H9 (cell line): Measurements from ENCODE around the gene STX3. TPM values are rescaled to one million over a fixed set of nuclear protein-coding genes. Genes with fewer than 3 reads are reported as not detected.

ENCODE experiments used
- DNase-seq: peaks from one replicate; pipeline ENCODE4 v3.0.0-alpha.2; 2017
- H2AFZ ChIP-seq: one replicate; pipeline ENCODE4 v1.6.1; 2013; ENCODE audit warnings: mild to moderate bottlenecking, low read length, control low read depth, moderate library complexity
- H2AK5ac ChIP-seq: 2 replicates; pipeline ENCODE4 v1.6.1; 2013; ENCODE audit warnings: low read length, control low read depth, mixed read lengths; ENCODE audit not compliant: insufficient read length
- H2BK120ac ChIP-seq: one replicate; pipeline ENCODE4 v1.6.1; 2013; ENCODE audit warnings: low read depth, mild to moderate bottlenecking, low read length, control low read depth, inconsistent platforms; ENCODE audit not compliant: poor library complexity, severe bottlenecking
- H2BK12ac ChIP-seq: 2 replicates; pipeline ENCODE4 v1.6.1; 2013; ENCODE audit warnings: low read length, control low read depth, mixed read lengths, low read depth; ENCODE audit not compliant: insufficient read length
- H2BK15ac ChIP-seq: 2 replicates; pipeline ENCODE4 v1.6.1; 2013; ENCODE audit warnings: low read depth, low read length, control low read depth
- H2BK20ac ChIP-seq: one replicate; pipeline ENCODE4 v1.6.1; 2013; ENCODE audit warnings: low read depth, mild to moderate bottlenecking, low read length, control low read depth, inconsistent platforms; ENCODE audit not compliant: poor library complexity, severe bottlenecking
- H2BK5ac ChIP-seq: 2 replicates; pipeline ENCODE4 v1.6.1; 2013; ENCODE audit warnings: low read length, control low read depth, mixed read lengths; ENCODE audit not compliant: insufficient read length
- H3K14ac ChIP-seq: 2 replicates; pipeline ENCODE4 v1.6.1; 2013; ENCODE audit warnings: low read length, control low read depth; ENCODE audit not compliant: insufficient read depth
- H3K18ac ChIP-seq: 2 replicates; pipeline ENCODE4 v1.6.1; 2013; ENCODE audit warnings: low read depth, mild to moderate bottlenecking, mixed read lengths, low read length, control low read depth; ENCODE audit not compliant: insufficient read length
- H3K23ac ChIP-seq: 2 replicates; pipeline ENCODE4 v1.6.1; 2013; ENCODE audit warnings: low read length, control low read depth, mixed read lengths, low read depth; ENCODE audit not compliant: insufficient read length
- H3K23me2 ChIP-seq: 2 replicates; pipeline ENCODE4 v1.6.1; 2013; ENCODE audit warnings: low read depth, mild to moderate bottlenecking, mixed read lengths, low read length, control low read depth; ENCODE audit not compliant: insufficient read length, poor library complexity, severe bottlenecking
- H3K27ac ChIP-seq: 2 replicates; pipeline ENCODE4 v1.5.1; 2013; ENCODE audit warnings: low read length, control low read depth, mixed read lengths, low read depth; ENCODE audit not compliant: insufficient read length
- H3K27me3 ChIP-seq: 2 replicates; pipeline ENCODE4 v1.6.1; 2013; ENCODE audit warnings: low read length, control low read depth, inconsistent platforms; ENCODE audit not compliant: insufficient read depth
- H3K4ac ChIP-seq: 2 replicates; pipeline ENCODE4 v1.6.1; 2013; ENCODE audit warnings: low read depth, mild to moderate bottlenecking, control low read depth, inconsistent platforms, low read length, moderate library complexity
- H3K4me1 ChIP-seq: 2 replicates; pipeline ENCODE4 v1.6.1; 2013; ENCODE audit warnings: low read length, control low read depth, inconsistent platforms; ENCODE audit not compliant: insufficient read depth
- H3K4me2 ChIP-seq: 2 replicates; pipeline ENCODE4 v1.6.1; 2013; ENCODE audit warnings: low read length, control low read depth, mixed read lengths; ENCODE audit not compliant: insufficient read length, insufficient read depth
- H3K56ac ChIP-seq: 2 replicates; pipeline ENCODE4 v1.6.1; 2013; ENCODE audit warnings: low read depth, mild to moderate bottlenecking, mixed read lengths, low read length, control low read depth; ENCODE audit not compliant: insufficient read length
- H3K79me1 ChIP-seq: 2 replicates; pipeline ENCODE4 v1.6.1; 2013; ENCODE audit warnings: low read depth, mild to moderate bottlenecking, moderate library complexity, low read length, control low read depth, inconsistent platforms; ENCODE audit not compliant: insufficient read depth, poor library complexity, severe bottlenecking
- H3K79me2 ChIP-seq: 2 replicates; pipeline ENCODE4 v1.6.1; 2013; ENCODE audit warnings: low read length, control low read depth, inconsistent platforms; ENCODE audit not compliant: insufficient read depth
- H3K9ac ChIP-seq: 2 replicates; pipeline ENCODE4 v1.6.1; 2013; ENCODE audit warnings: low read length, control low read depth, mixed read lengths; ENCODE audit not compliant: insufficient read length; ENCODE audit errors: extremely low read depth
- H3K9me3 ChIP-seq: one replicate; pipeline ENCODE4 v1.6.1; 2013; ENCODE audit warnings: low read depth, low read length, inconsistent platforms; ENCODE audit not compliant: control insufficient read depth
- H3T11ph ChIP-seq: one replicate; pipeline ENCODE4 v1.6.1; 2013; ENCODE audit warnings: mild to moderate bottlenecking, low read length, control low read depth, inconsistent platforms
- H4K20me1 ChIP-seq: one replicate; pipeline ENCODE4 v1.6.1; 2013; ENCODE audit not compliant: control insufficient read depth, insufficient read length, insufficient read depth
- H4K5ac ChIP-seq: 2 replicates; pipeline ENCODE4 v1.6.1; 2013; ENCODE audit warnings: low read depth, mild to moderate bottlenecking, mixed read lengths, low read length, control low read depth; ENCODE audit not compliant: insufficient read length
- H4K8ac ChIP-seq: replicated peaks from 2 replicates; pipeline ENCODE4 v1.6.1; 2013; ENCODE audit warnings: low read length, control low read depth, mixed read lengths, low read depth; ENCODE audit not compliant: insufficient read length
- H4K91ac ChIP-seq: 2 replicates; pipeline ENCODE4 v1.6.1; 2013; ENCODE audit warnings: low read depth, mild to moderate bottlenecking, moderate library complexity, mixed read lengths, low read length, control low read depth; ENCODE audit not compliant: insufficient read length
- H3K27ac Mint-ChIP-seq, 3 experiments: 2 replicates in 2 of 3; 3 replicates in 1 of 3; pipeline ENCODE4 v1.8.0; 2020 to 2021; ENCODE audit warnings: mixed read lengths in 3 of 3, mild to moderate bottlenecking in 1 of 3, moderate library complexity in 1 of 3
- H3K27me3 Mint-ChIP-seq: 2 replicates; pipeline ENCODE4 v1.8.0; 2021; ENCODE audit warnings: low read depth, mild to moderate bottlenecking, moderate library complexity, mixed read lengths
- H3K36me3 Mint-ChIP-seq, 3 experiments: 2 replicates in 2 of 3; 3 replicates in 1 of 3; pipeline ENCODE4 v1.8.0; 2020 to 2021; ENCODE audit warnings: low read depth in 3 of 3, mixed read lengths in 3 of 3; ENCODE audit not compliant: insufficient read depth in 1 of 3
- H3K4me1 Mint-ChIP-seq, 2 experiments: 2 replicates each; pipeline ENCODE4 v1.8.0; 2020; ENCODE audit warnings: mixed read lengths in 2 of 2
- H3K4me3 Mint-ChIP-seq, 2 experiments: 2 replicates in 1 of 2; 3 replicates in 1 of 2; pipeline ENCODE4 v1.8.0; 2020 to 2021; ENCODE audit warnings: mild to moderate bottlenecking in 2 of 2, mixed read lengths in 2 of 2, moderate library complexity in 1 of 2
- H3K9me3 Mint-ChIP-seq, 2 experiments: 2 replicates in 1 of 2; 3 replicates in 1 of 2; pipeline ENCODE4 v1.8.0; 2020; ENCODE audit warnings: mild to moderate bottlenecking in 2 of 2, mixed read lengths in 2 of 2, moderate library complexity in 1 of 2
- WGBS: extraction: QIAGEN DNeasy Blood & Tissue Kit; methylation state at CpG from one replicate; pipeline ENCODE4 v1.1.7; 2013; ENCODE audit warnings: missing lambda C conversion rate, low lambda C conversion rate, mixed read lengths; ENCODE audit not compliant: insufficient read length; ENCODE audit errors: extremely low coverage; 5-methylcytosine and 5-hydroxymethylcytosine counted together
- total RNA-seq: library from RNA; stranded (reverse); gene quantifications from 2 replicates; pipeline ENCODE4 v1.2.1, GENCODE V29; 2021
- TF ChIP-seq, protein P1 (sequence below): fragments of 200-600 bp; sonication (generic); conservative IDR thresholded peaks from 3 replicates; pipeline ENCODE4 v1.8.0; 2021; ENCODE audit warnings: antibody characterized with exemption, mild to moderate bottlenecking

Gene STX3
- total RNA-seq, 1 experiment from 2014 or later, result 41.0 TPM

DNA sequence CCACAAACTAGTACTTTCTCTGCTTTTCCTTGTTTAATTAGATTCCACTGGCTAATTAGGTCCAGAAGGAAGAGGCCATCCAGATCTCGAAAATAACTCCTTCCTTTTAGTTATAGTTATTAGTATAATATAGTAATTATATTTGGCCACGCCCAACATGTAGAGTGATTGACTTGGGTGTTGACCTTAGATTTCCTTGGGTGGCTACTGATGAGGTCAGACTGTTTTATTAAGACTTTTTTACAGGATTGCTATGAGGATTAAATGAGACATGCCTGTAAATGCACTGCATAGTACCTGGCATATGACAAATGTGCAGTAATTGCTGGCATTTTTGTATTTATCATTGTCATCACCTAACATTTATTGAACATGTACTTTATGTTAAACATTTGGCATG is 26.9 kb downstream of the STX3 start:
- H2BK120ac ChIP-seq, result no peak overlapping the region
- H3K56ac ChIP-seq, result no peak overlapping the region
- H2BK15ac ChIP-seq, result no peak overlapping the region
- H4K8ac ChIP-seq, result no peak overlapping the region
- H3K4ac ChIP-seq, result no peak overlapping the region
- Mint-ChIP-seq H3K4me3 (no peak overlapping the region), H3K9me3 (peaks cover 5 to 9% of the 10 kb centered on the region in 2 experiments; a peak in 4 of 5 replicates), H3K4me1 (peaks cover 0 to 4% of the 10 kb centered on the region in 2 experiments; a peak in 2 of 4 replicates), H3K36me3 (peaks cover 35 to 48% (median 37%) of the 10 kb centered on the region in 3 experiments), H3K27ac (no peak overlapping the region), H3K27me3 (no peaks in the 10 kb centered on the region)
- H3K23ac ChIP-seq, result no peak overlapping the region
- H2AK5ac ChIP-seq, result no peak overlapping the region
- no peak overlapping the region for H2AFZ ChIP-seq
- H3K9me3 ChIP-seq, result no peaks in the 10 kb centered on the region
- H4K20me1 ChIP-seq, result no peaks in the 10 kb centered on the region
- DNase-seq, result no peak
- H3K79me2 ChIP-seq, result no peaks in the 10 kb centered on the region
- no peak overlapping the region for H2BK12ac ChIP-seq
- H3K4me2 ChIP-seq, result no peak overlapping the region
- H3K27me3 ChIP-seq, result no peaks in the 10 kb centered on the region
- no peak overlapping the region for H4K91ac ChIP-seq
- H3K18ac ChIP-seq, result no peak overlapping the region
- no peak overlapping the region for H2BK20ac ChIP-seq
- H2BK5ac ChIP-seq, result no peak overlapping the region
- no peak overlapping the region for H4K5ac ChIP-seq
- WGBS, result no CpG with 5 or more reads among the region's 2 CpGs
- H3K23me2 ChIP-seq, result no peaks in the 10 kb centered on the region
- H3T11ph ChIP-seq, result no peak overlapping the region
- TF ChIP-seq, protein P1, sequence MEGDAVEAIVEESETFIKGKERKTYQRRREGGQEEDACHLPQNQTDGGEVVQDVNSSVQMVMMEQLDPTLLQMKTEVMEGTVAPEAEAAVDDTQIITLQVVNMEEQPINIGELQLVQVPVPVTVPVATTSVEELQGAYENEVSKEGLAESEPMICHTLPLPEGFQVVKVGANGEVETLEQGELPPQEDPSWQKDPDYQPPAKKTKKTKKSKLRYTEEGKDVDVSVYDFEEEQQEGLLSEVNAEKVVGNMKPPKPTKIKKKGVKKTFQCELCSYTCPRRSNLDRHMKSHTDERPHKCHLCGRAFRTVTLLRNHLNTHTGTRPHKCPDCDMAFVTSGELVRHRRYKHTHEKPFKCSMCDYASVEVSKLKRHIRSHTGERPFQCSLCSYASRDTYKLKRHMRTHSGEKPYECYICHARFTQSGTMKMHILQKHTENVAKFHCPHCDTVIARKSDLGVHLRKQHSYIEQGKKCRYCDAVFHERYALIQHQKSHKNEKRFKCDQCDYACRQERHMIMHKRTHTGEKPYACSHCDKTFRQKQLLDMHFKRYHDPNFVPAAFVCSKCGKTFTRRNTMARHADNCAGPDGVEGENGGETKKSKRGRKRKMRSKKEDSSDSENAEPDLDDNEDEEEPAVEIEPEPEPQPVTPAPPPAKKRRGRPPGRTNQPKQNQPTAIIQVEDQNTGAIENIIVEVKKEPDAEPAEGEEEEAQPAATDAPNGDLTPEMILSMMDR, result no peak
- H3K14ac ChIP-seq, result no peak overlapping the region
- no peaks in the 10 kb centered on the region for H3K79me1 ChIP-seq
- H3K9ac ChIP-seq, result no peak overlapping the region
- H3K4me1 ChIP-seq, result no peaks in the 10 kb centered on the region
- no peak overlapping the region for H3K27ac ChIP-seq
